KOPT-K1 (cell line): Measurements from ENCODE around the gene ERGIC1.

ENCODE experiments used
- H3K27ac ChIP-seq: fragments of 200-600 bp; sonication (generic); 2 replicates; pipeline ENCODE4 v1.5.1; 2016; ENCODE audit warnings: antibody characterized with exemption, mild to moderate bottlenecking, low read depth, low read length; ENCODE audit not compliant: poor library complexity, severe bottlenecking
- H3K36me3 ChIP-seq: fragments of 200-600 bp; sonication (generic); 2 replicates; pipeline ENCODE4 v1.5.1; 2017; ENCODE audit warnings: antibody characterized with exemption, mild to moderate bottlenecking, low read length, moderate library complexity; ENCODE audit not compliant: insufficient read depth
- H3K9me3 ChIP-seq: fragments of 200-600 bp; sonication (generic); 2 replicates; pipeline ENCODE4 v1.5.1; 2017; ENCODE audit warnings: antibody characterized with exemption, low read length, mild to moderate bottlenecking; ENCODE audit not compliant: insufficient read depth, poor library complexity, severe bottlenecking

The ERGIC1 gene

DNA sequence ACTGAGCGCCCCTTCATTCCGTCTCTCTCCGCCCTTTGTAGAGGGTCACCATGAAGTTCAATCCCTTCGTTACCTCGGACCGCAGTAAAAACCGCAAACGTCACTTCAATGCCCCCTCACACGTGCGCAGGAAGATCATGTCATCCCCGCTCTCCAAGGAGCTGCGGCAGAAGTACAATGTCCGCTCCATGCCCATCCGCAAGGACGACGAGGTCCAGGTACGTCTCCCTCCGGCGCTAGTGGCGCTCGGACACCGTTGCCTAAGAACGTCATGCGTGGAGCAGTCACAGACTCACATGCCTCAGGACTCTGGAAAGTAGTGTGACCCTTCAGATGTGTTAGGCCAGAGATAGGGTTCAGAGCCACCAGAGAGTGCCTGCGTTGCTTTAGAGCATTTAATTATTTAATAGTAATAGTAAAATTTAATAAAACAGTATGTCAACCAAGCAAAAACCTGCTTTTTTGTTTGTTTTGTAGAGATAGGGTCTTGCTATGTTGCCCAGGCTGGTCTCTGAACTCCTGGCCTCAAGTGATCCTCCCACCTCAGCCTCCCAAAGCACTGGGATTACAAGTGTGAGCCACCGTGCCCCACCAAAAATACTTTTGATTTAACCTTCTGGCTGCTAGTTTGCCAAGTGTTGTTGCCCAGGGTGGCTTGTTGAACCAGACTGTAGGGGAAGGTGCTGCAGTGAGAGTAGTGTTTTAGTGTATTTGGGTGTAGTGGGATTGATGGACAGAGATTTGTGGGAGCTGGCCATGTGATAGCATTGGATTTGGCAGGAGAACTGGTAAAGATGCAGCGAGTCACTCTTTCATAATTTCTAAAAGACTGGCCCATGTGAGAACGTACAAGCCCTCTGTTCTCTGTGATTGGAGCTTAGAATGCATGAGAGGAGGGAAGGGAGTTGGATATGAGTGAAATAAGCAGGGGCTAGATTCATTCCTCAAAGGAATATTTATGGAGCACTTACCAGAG lies 126.1 kb downstream of the ERGIC1 start:
- Histone ChIP-seq H3K36me3 (peaks cover 26% of the 10 kb centered on the region; the same call in 1 of the 2 replicates), H3K9me3 (no peaks in the 10 kb centered on the region), H3K27ac (peak overlapping the region; percentile 83)

DNA sequence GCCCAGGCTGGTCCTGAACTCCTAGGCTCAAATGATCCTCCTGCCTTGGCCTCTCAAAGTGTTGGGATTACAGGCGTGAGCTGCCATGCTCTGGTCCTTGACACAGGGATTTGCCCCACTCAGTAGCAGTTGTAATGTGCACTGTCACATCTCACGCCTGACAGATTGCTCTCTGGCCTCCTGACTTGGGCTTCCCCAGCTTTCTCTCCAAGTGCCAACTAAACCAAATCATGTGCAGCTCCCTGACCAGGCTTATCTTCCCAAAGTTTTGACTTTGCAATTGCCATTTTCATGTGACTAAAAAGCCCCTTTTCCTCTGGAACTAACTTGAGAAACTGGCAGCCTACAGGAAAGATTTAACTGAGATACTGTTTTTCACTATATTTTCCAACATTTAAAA lies 135.9 kb downstream of the ERGIC1 start:
- Histone ChIP-seq H3K27ac (no peak overlapping the region), H3K9me3 (no peaks in the 10 kb centered on the region), H3K36me3 (peaks cover 40% of the 10 kb centered on the region; the same call in 1 of the 2 replicates)

- Histone ChIP-seq H3K27ac (no peak overlapping the region), H3K9me3 (no peaks in the 10 kb centered on the region), H3K36me3 (peaks cover 30% of the 10 kb centered on the region; the same call in 1 of the 2 replicates)
These were observed 137.4 kb downstream of the ERGIC1 start for GRCh38 chr5:172971482-172971881.

DNA sequence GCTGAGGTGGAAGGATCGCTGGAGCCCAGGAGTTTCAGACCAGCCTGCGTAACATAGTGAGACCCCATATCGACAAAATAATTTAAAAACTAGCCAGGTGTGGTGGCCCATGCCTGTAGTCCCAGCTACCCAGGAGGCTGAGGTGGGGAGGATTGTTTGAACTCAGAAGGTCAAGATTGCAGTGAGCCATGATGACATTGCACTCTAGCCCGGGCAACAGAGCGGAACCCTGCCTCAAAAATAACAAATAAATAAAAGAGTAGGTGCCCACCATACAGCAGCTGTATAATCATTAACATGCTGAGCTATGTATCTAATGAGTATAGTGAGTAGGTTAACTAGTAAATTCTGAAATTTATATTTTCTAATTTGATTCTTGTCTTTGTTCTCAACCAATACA lies 138.5 kb downstream of the ERGIC1 start:
- no peaks in the 10 kb centered on the region for H3K9me3 ChIP-seq
- H3K27ac ChIP-seq = no peak overlapping the region
- peaks cover 25% of the 10 kb centered on the region; the same call in 1 of the 2 replicates for H3K36me3 ChIP-seq

DNA sequence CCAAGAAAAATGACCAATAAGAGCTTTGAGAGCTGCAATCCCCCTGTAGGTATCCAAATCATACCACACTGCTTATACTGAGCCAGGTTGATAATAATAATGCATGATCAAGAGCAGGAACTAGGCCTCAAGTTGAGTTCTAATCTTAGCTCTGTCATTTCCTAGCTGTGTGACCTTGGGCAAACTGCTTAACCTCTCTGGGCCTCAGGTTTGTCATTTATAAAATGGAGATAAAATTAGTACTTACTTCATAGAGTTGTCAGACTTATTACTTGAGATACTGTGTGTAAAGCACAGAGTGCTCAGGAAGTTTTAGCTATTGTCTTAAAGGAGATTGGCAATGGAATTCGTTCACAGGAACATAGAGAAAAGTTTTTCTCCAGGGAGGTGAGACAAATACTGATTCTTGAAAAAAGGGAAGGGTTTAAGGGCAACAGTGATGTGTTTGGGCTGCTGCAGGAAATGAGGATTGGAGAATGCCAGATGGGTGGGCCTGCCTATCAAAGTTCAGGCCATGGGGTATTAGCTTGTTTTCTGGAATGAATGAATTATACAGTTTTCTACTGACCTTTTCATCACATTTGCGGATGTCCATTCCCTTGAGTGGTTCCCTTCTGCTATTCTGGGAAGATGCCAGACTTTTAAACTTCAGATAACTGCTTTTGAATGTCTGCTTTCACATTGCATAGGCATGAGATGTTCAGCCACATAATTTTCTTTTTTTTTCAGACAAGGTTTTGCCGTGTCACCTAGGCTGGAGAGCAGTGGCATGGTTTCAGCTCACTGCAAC lies 139.3 kb downstream of the ERGIC1 start:
- Histone ChIP-seq H3K9me3 (no peaks in the 10 kb centered on the region), H3K36me3 (peaks cover 21% of the 10 kb centered on the region; the same call in 1 of the 2 replicates), H3K27ac (no peak overlapping the region)

- no peak overlapping the region for H3K27ac ChIP-seq
- H3K9me3 ChIP-seq = no peaks in the 10 kb centered on the region
- H3K36me3 ChIP-seq = peaks cover 15% of the 10 kb centered on the region; the same call in 1 of the 2 replicates
These were observed 139.9 kb downstream of the ERGIC1 start for GRCh38 chr5:172973931-172974330.

GRCh38 chr5:172975289-172975688 lies 141.2 kb downstream of the ERGIC1 start:
- peaks cover 1% of the 10 kb centered on the region; the same call in 1 of the 2 replicates for H3K36me3 ChIP-seq
- H3K9me3 ChIP-seq = no peaks in the 10 kb centered on the region
- H3K27ac ChIP-seq = no peak overlapping the region

- Histone ChIP-seq H3K9me3 (no peaks in the 10 kb centered on the region), H3K36me3 (no peaks in the 10 kb centered on the region), H3K27ac (no peak overlapping the region)
These were observed 145.7 kb downstream of the ERGIC1 start for GRCh38 chr5:172979778-172980177.

DNA sequence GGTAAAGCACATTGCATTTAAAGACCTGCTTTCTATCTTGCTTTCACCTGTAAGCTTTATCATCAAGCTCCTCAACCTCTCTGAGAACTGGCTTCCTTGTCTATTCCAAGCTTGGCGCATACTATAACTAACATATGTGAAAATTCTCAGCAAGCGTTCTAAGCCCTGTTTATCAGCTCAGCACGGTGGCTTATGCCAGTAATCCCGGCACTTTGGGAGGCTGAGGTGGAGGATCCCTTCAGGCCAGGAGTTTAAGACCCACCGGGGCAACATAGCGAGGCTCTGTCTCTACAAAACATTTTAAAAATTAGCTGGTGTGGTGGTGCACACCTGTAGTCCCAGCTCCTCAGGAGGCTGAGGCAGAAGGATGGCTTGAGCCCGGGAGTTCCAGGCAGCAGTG lies 147.9 kb downstream of the ERGIC1 start:
- peaks cover 18% of the 10 kb centered on the region for H3K36me3 ChIP-seq
- no peaks in the 10 kb centered on the region for H3K9me3 ChIP-seq
- no peak overlapping the region for H3K27ac ChIP-seq

- Histone ChIP-seq H3K27ac (peak within 1 kb of the TSS; percentile 82), H3K9me3 (no peaks in the 10 kb centered on the region), H3K36me3 (peaks cover 35% of the 10 kb centered on the region)
These were observed 149.6 kb downstream of the ERGIC1 start, which contains the start of gene ATP6V0E1 for GRCh38 chr5:172983542-172984243. ATP6V0E1 (plus strand) TSS chr5:172983771; CDS start chr5:172983861, 90 bp downstream.

DNA sequence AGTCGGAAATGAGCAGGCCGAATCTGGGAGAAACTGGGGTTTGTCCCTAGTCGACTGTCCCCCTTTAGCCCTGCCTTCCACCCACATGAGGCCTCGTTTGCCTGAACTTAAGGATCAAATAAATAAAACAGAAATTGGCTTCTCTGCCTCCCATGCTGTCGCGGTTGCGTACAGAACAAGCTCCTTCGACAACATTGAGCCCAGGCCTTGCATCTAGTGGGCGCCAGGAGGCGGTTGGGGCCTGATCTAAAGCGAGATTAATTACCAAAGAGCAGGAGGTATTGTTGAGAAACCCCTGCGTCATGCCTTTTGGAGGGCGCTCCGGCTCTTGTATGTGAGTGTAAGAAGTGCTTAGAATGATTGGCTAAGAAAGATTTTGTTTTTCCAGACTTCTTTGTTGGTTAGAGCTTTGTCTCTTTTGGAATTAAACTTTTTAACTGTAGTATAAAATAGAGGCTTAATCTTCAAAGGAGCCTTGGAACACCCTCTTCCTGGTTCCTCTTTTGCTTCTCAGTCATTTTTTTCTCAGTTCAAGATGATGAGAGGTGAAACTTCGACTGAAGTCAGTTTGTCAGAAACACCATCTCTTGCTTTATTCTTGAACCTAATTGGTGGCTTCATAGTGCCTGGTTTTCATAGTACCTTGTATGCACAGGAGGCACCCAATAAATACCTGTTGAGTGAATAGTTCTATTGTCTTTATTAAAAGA lies 150.3 kb downstream of the ERGIC1 start:
- peaks cover 42% of the 10 kb centered on the region for H3K36me3 ChIP-seq
- H3K9me3 ChIP-seq = no peaks in the 10 kb centered on the region
- peak overlapping the region; percentile 82 for H3K27ac ChIP-seq

DNA sequence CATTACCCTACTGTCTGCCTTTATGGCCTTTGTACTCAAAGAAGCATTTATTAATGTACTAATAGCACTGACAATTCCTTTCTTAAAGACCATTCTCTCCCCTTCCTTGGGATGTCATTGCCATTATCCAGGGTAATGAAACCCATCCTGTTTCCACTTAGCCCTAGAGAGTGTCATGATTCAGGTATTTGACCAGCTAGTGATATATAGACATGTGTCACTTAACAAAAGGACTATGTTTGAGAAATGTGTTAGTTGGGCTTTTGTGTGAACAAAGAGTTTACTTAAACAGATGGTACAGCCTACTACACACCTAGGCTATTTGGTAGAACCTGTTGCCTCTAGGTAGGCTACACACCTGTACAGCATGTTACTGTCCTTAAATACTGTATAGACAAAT lies 151.5 kb downstream of the ERGIC1 start:
- Histone ChIP-seq H3K27ac (no peak overlapping the region), H3K9me3 (no peaks in the 10 kb centered on the region), H3K36me3 (peaks cover 48% of the 10 kb centered on the region)

DNA sequence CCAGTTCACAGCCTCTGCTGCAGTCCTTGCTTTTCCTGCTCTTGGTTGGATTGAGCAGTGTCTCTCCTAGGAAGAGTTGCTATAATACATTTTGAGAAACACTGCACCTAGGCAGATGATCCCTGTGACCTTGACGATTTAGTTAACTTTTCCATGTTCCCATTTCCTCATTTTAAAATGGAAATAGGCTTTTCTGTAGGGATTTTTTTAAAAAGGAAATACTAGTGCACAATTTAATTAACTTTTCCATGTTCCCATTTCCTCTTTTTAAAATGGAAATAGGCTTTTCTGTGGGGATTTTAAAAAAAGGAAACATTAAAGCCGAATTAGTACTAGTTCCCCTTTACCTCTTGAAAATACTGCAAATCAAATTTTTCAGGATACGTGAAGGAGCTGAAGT lies 154.2 kb downstream of the ERGIC1 start:
- Histone ChIP-seq H3K9me3 (no peaks in the 10 kb centered on the region), H3K36me3 (peaks cover 69% of the 10 kb centered on the region), H3K27ac (no peak overlapping the region)

- Histone ChIP-seq H3K9me3 (no peaks in the 10 kb centered on the region), H3K27ac (no peak overlapping the region), H3K36me3 (peaks cover 87% of the 10 kb centered on the region)
These were observed 156.7 kb downstream of the ERGIC1 start for GRCh38 chr5:172990776-172991175.
